Fibroblast of lung (primary cell): ENCODE results near the gene SMC3. TPM values are rescaled to one million over a fixed set of nuclear protein-coding genes. Genes with fewer than 3 reads are reported as not detected.

Experiments
- DNase-seq, 2 donors: peaks; one replicate each; pipeline versions ENCODE4 v3.0.0 to v3.0.0-alpha.2; 2010; ENCODE audit warnings: low read depth in 2 of 2
- H2AFZ ChIP-seq: 2 replicates; pipeline ENCODE4 v1.5.1; 2012; ENCODE audit warnings: low read length, control low read depth, inconsistent platforms
- H3K27ac ChIP-seq: 2 replicates; pipeline ENCODE4 v1.5.1; 2011; ENCODE audit warnings: low read length, control low read depth; ENCODE audit not compliant: insufficient read depth
- H3K27me3 ChIP-seq: 2 replicates; pipeline ENCODE4 v1.5.1; 2011; ENCODE audit warnings: mild to moderate bottlenecking, low read length; ENCODE audit not compliant: control insufficient read depth, insufficient read depth
- H3K36me3 ChIP-seq: 2 replicates; pipeline ENCODE4 v1.5.1; 2011; ENCODE audit warnings: low read length; ENCODE audit not compliant: control insufficient read depth, insufficient read depth
- H3K4me1 ChIP-seq: 2 replicates; pipeline ENCODE4 v1.5.1; 2011; ENCODE audit warnings: low read length; ENCODE audit not compliant: control insufficient read depth, insufficient read depth; ENCODE audit errors: extremely low read depth
- H3K4me2 ChIP-seq: 2 replicates; pipeline ENCODE4 v1.5.1; 2011; ENCODE audit warnings: low read length, control low read depth; ENCODE audit not compliant: insufficient read depth; ENCODE audit errors: extremely low read depth
- H3K4me3 ChIP-seq, 4 experiments: fragments of 200-600 bp in 1 of 4; sonication (generic) in 1 of 4; replicated peaks in 1 of 4; 2 replicates each; pipeline ENCODE4 v1.5.1; 2011 to 2016; ENCODE audit warnings: low read length in 4 of 4, low read depth in 3 of 4, mild to moderate bottlenecking in 3 of 4, control low read depth in 2 of 4, inconsistent platforms in 1 of 4, mixed read lengths in 1 of 4; ENCODE audit not compliant: insufficient read depth in 1 of 4; ENCODE audit errors: control extremely low read depth in 1 of 4
- H3K79me2 ChIP-seq: 2 replicates; pipeline ENCODE4 v1.5.1; 2012; ENCODE audit warnings: mild to moderate bottlenecking, low read length, inconsistent platforms; ENCODE audit not compliant: control insufficient read depth, insufficient read depth
- H3K9ac ChIP-seq: 2 replicates; pipeline ENCODE4 v1.5.1; 2011; ENCODE audit warnings: mild to moderate bottlenecking, low read length, control low read depth; ENCODE audit not compliant: insufficient read depth
- H3K9me3 ChIP-seq: 2 replicates; pipeline ENCODE4 v1.5.1; 2012; ENCODE audit warnings: low read depth, low read length; ENCODE audit not compliant: control insufficient read depth, insufficient read depth
- H4K20me1 ChIP-seq: 2 replicates; pipeline ENCODE4 v1.5.1; 2011; ENCODE audit warnings: low read length; ENCODE audit not compliant: control insufficient read depth, insufficient read depth; ENCODE audit errors: extremely low read depth
- EZH2 ChIP-seq: IDR thresholded peaks from 2 replicates; pipeline ENCODE4 v1.5.1; 2012; ENCODE audit warnings: low read length, control low read depth, mild to moderate bottlenecking; ENCODE audit errors: missing control alignments
- polyA plus RNA-seq, 2 donors: library from polyadenylated mRNA; depleted of rRNA in 1 of 2; stranded (reverse) in 1 of 2; unstranded in 1 of 2; fragments of >200 nt; gene quantifications; 2 replicates each; pipeline ENCODE4 v1.2.1, GENCODE V29; 2011 to 2012; ENCODE audit warnings: missing spikeins in 1 of 2
- total RNA-seq: library from RNA; depleted of rRNA; stranded (reverse); fragments of >200 nt; gene quantifications from 2 replicates; pipeline ENCODE4 v1.2.1, GENCODE V29; 2014
- TF ChIP-seq, protein P1 (sequence below), 2 donors: IDR thresholded peaks in 1 of 2; conservative IDR thresholded peaks in 1 of 2; 1 replicate in 1 of 2; 2 replicates in 1 of 2; pipeline ENCODE4 v1.5.1; 2011 to 2012; ENCODE audit warnings: low read length in 2 of 2, control low read depth in 1 of 2, inconsistent platforms in 1 of 2, low read depth in 1 of 2, mild to moderate bottlenecking in 1 of 2

Gene SMC3
- total and polyA plus RNA-seq, 2 donors (not counting 1 experiment from before 2014, with no cell fraction given) = 25.9 to 31.9 TPM

DNA sequence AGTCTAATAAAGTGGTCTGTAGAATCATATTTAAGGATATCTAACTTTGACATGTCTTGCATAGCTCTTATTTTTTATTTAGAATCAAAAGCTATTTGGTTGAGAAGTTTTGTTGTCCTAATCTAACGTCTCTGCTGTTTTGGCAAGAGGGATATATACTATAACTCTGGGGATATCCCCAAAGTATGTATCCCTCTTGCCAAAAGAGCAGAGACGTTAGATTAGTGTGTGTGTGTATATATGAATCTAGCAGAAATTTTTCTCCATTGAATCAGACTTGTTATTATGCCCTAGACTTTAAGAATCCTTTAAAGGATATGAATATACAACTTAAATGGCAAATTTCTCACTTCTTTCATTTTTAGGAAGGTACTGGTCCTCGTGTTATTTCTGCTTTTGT, 9.6 kb downstream of the SMC3 start:
- Histone ChIP-seq H3K4me3 (no peak overlapping the region), H3K9me3 (no peaks in the 10 kb centered on the region), H3K27me3 (no peaks in the 10 kb centered on the region), H3K4me2 (no peak overlapping the region), H4K20me1 (no peaks in the 10 kb centered on the region), H3K79me2 (peaks cover 24% of the 10 kb centered on the region), H3K4me1 (peaks cover 8% of the 10 kb centered on the region), H2AFZ (no peak overlapping the region), H3K27ac (no peak overlapping the region), H3K36me3 (peaks cover 9% of the 10 kb centered on the region), H3K9ac (no peak overlapping the region)
- DNase-seq = peak; percentile 31 to 47
- TF ChIP-seq EZH2 = no peak
- TF ChIP-seq, protein P1, sequence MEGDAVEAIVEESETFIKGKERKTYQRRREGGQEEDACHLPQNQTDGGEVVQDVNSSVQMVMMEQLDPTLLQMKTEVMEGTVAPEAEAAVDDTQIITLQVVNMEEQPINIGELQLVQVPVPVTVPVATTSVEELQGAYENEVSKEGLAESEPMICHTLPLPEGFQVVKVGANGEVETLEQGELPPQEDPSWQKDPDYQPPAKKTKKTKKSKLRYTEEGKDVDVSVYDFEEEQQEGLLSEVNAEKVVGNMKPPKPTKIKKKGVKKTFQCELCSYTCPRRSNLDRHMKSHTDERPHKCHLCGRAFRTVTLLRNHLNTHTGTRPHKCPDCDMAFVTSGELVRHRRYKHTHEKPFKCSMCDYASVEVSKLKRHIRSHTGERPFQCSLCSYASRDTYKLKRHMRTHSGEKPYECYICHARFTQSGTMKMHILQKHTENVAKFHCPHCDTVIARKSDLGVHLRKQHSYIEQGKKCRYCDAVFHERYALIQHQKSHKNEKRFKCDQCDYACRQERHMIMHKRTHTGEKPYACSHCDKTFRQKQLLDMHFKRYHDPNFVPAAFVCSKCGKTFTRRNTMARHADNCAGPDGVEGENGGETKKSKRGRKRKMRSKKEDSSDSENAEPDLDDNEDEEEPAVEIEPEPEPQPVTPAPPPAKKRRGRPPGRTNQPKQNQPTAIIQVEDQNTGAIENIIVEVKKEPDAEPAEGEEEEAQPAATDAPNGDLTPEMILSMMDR (conservative IDR thresholded peaks at IDR 0.05 in 1 of 2, IDR thresholded peaks at IDR 0.05 in 1 of 2; ENCODE audit: low read depth in 1 of 2, low read length in 2 of 2) = no peak

DNA sequence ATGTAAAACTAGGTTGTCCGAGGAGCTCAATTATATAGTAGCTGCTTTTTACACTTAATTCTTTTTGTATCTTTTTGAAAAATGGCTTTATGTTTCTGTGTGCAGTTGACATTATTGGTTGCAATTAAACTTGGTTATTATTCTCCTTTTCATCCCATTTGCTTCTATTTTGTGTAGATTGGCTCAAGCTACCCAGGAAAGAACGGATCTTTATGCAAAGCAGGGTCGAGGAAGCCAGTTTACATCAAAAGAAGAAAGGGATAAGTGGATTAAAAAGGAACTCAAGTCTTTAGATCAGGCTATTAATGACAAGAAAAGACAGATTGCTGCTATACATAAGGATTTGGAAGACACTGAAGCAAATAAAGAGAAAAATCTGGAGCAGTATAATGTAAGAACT, 16.5 kb downstream of the SMC3 start:
- H3K4me1 ChIP-seq = no peaks in the 10 kb centered on the region
- H4K20me1 ChIP-seq = no peaks in the 10 kb centered on the region
- no peaks in the 10 kb centered on the region for H3K79me2 ChIP-seq
- TF ChIP-seq, protein P1 (conservative IDR thresholded peaks at IDR 0.05 in 1 of 2, IDR thresholded peaks at IDR 0.05 in 1 of 2; ENCODE audit: low read depth in 1 of 2, low read length in 2 of 2) = no peak
- no peak for TF ChIP-seq EZH2
- no peak for DNase-seq
- no peak overlapping the region for H3K27ac ChIP-seq
- H3K9ac ChIP-seq = no peak overlapping the region
- no peak overlapping the region for H3K4me3 ChIP-seq
- H2AFZ ChIP-seq = no peak overlapping the region
- H3K9me3 ChIP-seq = no peaks in the 10 kb centered on the region
- no peaks in the 10 kb centered on the region for H3K27me3 ChIP-seq
- H3K36me3 ChIP-seq = peaks cover 10% of the 10 kb centered on the region
- H3K4me2 ChIP-seq = no peak overlapping the region

DNA sequence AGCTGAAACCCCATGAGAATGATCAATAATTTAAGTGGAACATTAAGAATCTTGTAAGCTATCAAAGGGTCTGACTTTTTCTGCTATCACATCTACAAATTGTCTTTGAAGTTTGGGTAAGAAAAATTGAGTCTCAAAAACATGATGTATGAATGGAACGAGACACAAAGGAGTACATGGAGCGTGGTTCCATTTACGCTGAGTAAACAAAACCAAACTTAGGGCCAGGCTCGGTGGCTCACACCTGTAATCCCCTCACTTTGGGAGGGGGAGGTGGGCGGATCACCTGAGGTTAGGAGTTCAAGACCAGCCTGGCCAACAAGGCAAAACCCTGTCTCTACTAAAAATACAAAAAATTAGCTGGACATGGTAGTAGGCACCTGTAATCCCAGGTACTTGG, 24.3 kb downstream of the SMC3 start:
- Histone ChIP-seq H3K27ac (no peak overlapping the region), H3K4me3 (no peak overlapping the region), H4K20me1 (no peaks in the 10 kb centered on the region), H3K4me2 (no peak overlapping the region), H3K36me3 (peaks cover 10% of the 10 kb centered on the region), H3K27me3 (no peaks in the 10 kb centered on the region), H3K9me3 (no peaks in the 10 kb centered on the region), H3K9ac (no peak overlapping the region), H3K4me1 (no peaks in the 10 kb centered on the region), H3K79me2 (no peaks in the 10 kb centered on the region), H2AFZ (no peak overlapping the region)
- TF ChIP-seq, protein P1 (conservative IDR thresholded peaks at IDR 0.05 in 1 of 2, IDR thresholded peaks at IDR 0.05 in 1 of 2; ENCODE audit: low read depth in 1 of 2, low read length in 2 of 2) = no peak
- no peak for TF ChIP-seq EZH2
- DNase-seq = no peak
